ENCODE results near the gene CCDC57.

Gene CCDC57

GRCh38 chr17:82118815-82119380 is 93.7 kb downstream of the CCDC57 start:
- DNase-seq = no peak

GRCh38 chr17:82118168-82118814 is 94.4 kb downstream of the CCDC57 start:
- DNase-seq = no peak

GRCh38 chr17:82117139-82118090 is 95.2 kb downstream of the CCDC57 start:
- no peak for DNase-seq

GRCh38 chr17:82116246-82116645 is 96.4 kb downstream of the CCDC57 start:
- DNase-seq = no peak

GRCh38 chr17:82114872-82115271 is 97.8 kb downstream of the CCDC57 start:
- no peak for DNase-seq

- no peak for DNase-seq
Observed at GRCh38 chr17:82114447-82114846, 98.2 kb downstream of the CCDC57 start.

GRCh38 chr17:82113941-82114340 is 98.7 kb downstream of the CCDC57 start:
- DNase-seq = no peak

- no peak for DNase-seq
Observed at GRCh38 chr17:82113422-82113821, 99.2 kb downstream of the CCDC57 start.

- no peak for DNase-seq
Observed at GRCh38 chr17:82112914-82113311, 99.7 kb downstream of the CCDC57 start.

- no peak for DNase-seq
Observed at GRCh38 chr17:82112181-82112913, 100.3 kb downstream of the CCDC57 start.

- DNase-seq = no peak
Observed at GRCh38 chr17:82110298-82110697, 102.3 kb downstream of the CCDC57 start.

GRCh38 chr17:82108961-82109475 is 103.6 kb downstream of the CCDC57 start:
- DNase-seq = no peak

- DNase-seq = no peak
Observed at GRCh38 chr17:82108496-82108945, 104.1 kb downstream of the CCDC57 start.

GRCh38 chr17:82108038-82108437 is 104.6 kb downstream of the CCDC57 start:
- no peak for DNase-seq

- peak; percentile 40 for DNase-seq
Observed at GRCh38 chr17:82107341-82107860, 105.2 kb downstream of the CCDC57 start.

- no peak for DNase-seq
Observed at GRCh38 chr17:82106688-82107305, 105.8 kb downstream of the CCDC57 start.

GRCh38 chr17:82105882-82106687 is 106.6 kb downstream of the CCDC57 start:
- peak; percentile 71 for DNase-seq

- no peak for DNase-seq
Observed at GRCh38 chr17:82105417-82105881, 107.2 kb downstream of the CCDC57 start.

- DNase-seq = no peak
Observed at GRCh38 chr17:82104797-82105416, 107.7 kb downstream of the CCDC57 start.

Data from NCI-H82 (cell line).